H1 (cell line): Measurements from ENCODE around the gene CALHM2. TPM values are rescaled to one million over a fixed set of nuclear protein-coding genes. Genes with fewer than 3 reads are reported as not detected.

Experiments used
- CTCF ChIA-PET: fragments of 300-600 bp; sonication (Branson Sonifier 250); formaldehyde crosslinking; loops from one replicate; lab custom pipeline; 2021; ENCODE audit not compliant: partially characterized antibody; lab: Charles Lee
- POLR2A ChIA-PET: fragments of 300-600 bp; sonication (Branson Sonifier 250); formaldehyde crosslinking; loops from one replicate; lab custom pipeline; 2021; ENCODE audit warnings: inconsistent platforms; ENCODE audit not compliant: partially characterized antibody; lab: Charles Lee
- DNase-seq, 2 experiments: peaks; one replicate each; pipeline versions ENCODE4 v3.0.0 to v3.0.0-alpha.2; 2010 to 2022; ENCODE audit warnings: low spot score in 2 of 2, low read depth in 1 of 2, mixed read lengths in 1 of 2
- FAIRE-seq: peaks from 2 replicates; lab custom pipeline; 2011; peaks lifted over from hg19 to GRCh38; lab: Jason Lieb, UNC
- H2AFZ ChIP-seq: 2 replicates; pipeline ENCODE4 v1.8.1; 2012; ENCODE audit warnings: low read length, inconsistent platforms
- H2AK5ac ChIP-seq: 2 replicates; pipeline ENCODE4 v1.6.1; 2013; ENCODE audit warnings: low read depth, low read length
- H2BK120ac ChIP-seq: replicated peaks from 2 replicates; pipeline ENCODE3; 2013; ENCODE audit warnings: low read depth, low read length, inconsistent platforms
- H2BK12ac ChIP-seq: 2 replicates; pipeline ENCODE4 v1.6.1; 2013; ENCODE audit warnings: low read depth, low read length
- H2BK15ac ChIP-seq: 2 replicates; pipeline ENCODE4 v1.6.1; 2013; ENCODE audit warnings: low read length
- H2BK20ac ChIP-seq: 2 replicates; pipeline ENCODE4 v1.6.1; 2013; ENCODE audit warnings: low read length
- H2BK5ac ChIP-seq: 2 replicates; pipeline ENCODE4 v1.6.1; 2013; ENCODE audit warnings: low read depth, low read length
- H3K14ac ChIP-seq: 2 replicates; pipeline ENCODE4 v1.6.1; 2013; ENCODE audit warnings: inconsistent platforms; ENCODE audit not compliant: insufficient read length
- H3K18ac ChIP-seq: 2 replicates; pipeline ENCODE4 v1.6.1; 2013; ENCODE audit warnings: low read length; ENCODE audit errors: extremely low read depth
- H3K23ac ChIP-seq: 2 replicates; pipeline ENCODE4 v1.6.1; 2013; ENCODE audit warnings: inconsistent platforms; ENCODE audit not compliant: insufficient read length
- H3K23me2 ChIP-seq: 2 replicates; pipeline ENCODE4 v1.6.1; 2013; ENCODE audit warnings: low read depth, low read length
- H3K27ac ChIP-seq: 2 replicates; pipeline ENCODE4 v1.6.1; 2011; ENCODE audit warnings: low read depth, low read length, inconsistent platforms
- H3K27me3 ChIP-seq, 4 experiments: replicated peaks in 1 of 4; 1 replicate in 1 of 4; 2 replicates in 3 of 4; pipeline versions ENCODE4 v1.6.1 to v1.8.1; 2011 to 2013; ENCODE audit warnings: low read length in 3 of 4, mild to moderate bottlenecking in 3 of 4, inconsistent platforms in 2 of 4, mixed read lengths in 2 of 4, moderate library complexity in 1 of 4; ENCODE audit not compliant: control insufficient read depth in 3 of 4, insufficient read depth in 3 of 4; ENCODE audit errors: extremely low read depth in 1 of 4
- H3K36me3 ChIP-seq, 4 experiments: 2 replicates each; pipeline versions ENCODE4 v1.6.1 to v1.8.1; 2011 to 2013; ENCODE audit warnings: mild to moderate bottlenecking in 4 of 4, low read length in 3 of 4, moderate library complexity in 2 of 4, control low read depth in 1 of 4, inconsistent platforms in 1 of 4; ENCODE audit not compliant: insufficient read depth in 4 of 4, control insufficient read depth in 2 of 4
- H3K4ac ChIP-seq: replicated peaks from 2 replicates; pipeline ENCODE3; 2013; ENCODE audit warnings: low read length, low read depth, mixed read lengths, inconsistent platforms; ENCODE audit not compliant: insufficient read length
- H3K4me1 ChIP-seq, 4 experiments: replicated peaks in 1 of 4; 1 replicate in 1 of 4; 2 replicates in 3 of 4; pipeline versions ENCODE4 v1.6.1 to v1.8.1; 2011 to 2013; ENCODE audit warnings: low read length in 3 of 4, inconsistent platforms in 2 of 4, mixed read lengths in 1 of 4; ENCODE audit not compliant: insufficient read depth in 4 of 4, control insufficient read depth in 3 of 4
- H3K4me2 ChIP-seq, 2 experiments: 2 replicates each; pipeline versions ENCODE4 v1.6.1 to v1.8.1; 2011 to 2013; ENCODE audit warnings: low read depth in 2 of 2, low read length in 2 of 2, control low read depth in 1 of 2, inconsistent platforms in 1 of 2, mild to moderate bottlenecking in 1 of 2; ENCODE audit not compliant: insufficient read depth in 1 of 2
- H3K4me3 ChIP-seq, 4 experiments: fragments of 200-600, 300-600 bp in 1 of 4; sonication (generic), shearing (Covaris generic), sonication (Bioruptor Twin) in 1 of 4; 2 replicates each; pipeline versions ENCODE4 v1.5.1 to v1.8.1; 2011 to 2016; ENCODE audit warnings: low read length in 4 of 4, low read depth in 3 of 4, control low read depth in 2 of 4, inconsistent platforms in 2 of 4, mild to moderate bottlenecking in 2 of 4, mixed read lengths in 1 of 4, moderate library complexity in 1 of 4; ENCODE audit not compliant: insufficient read depth in 2 of 4; ENCODE audit errors: extremely low read depth in 1 of 4
- H3K56ac ChIP-seq: replicated peaks from 2 replicates; pipeline ENCODE3; 2013; ENCODE audit warnings: low read depth, mild to moderate bottlenecking, mixed read lengths, low read length, inconsistent platforms; ENCODE audit not compliant: insufficient read length
- H3K79me1 ChIP-seq: 2 replicates; pipeline ENCODE4 v1.6.1; 2013; ENCODE audit warnings: low read depth, low read length, control low read depth
- H3K79me2 ChIP-seq, 2 experiments: 2 replicates each; pipeline versions ENCODE4 v1.6.1 to v1.8.1; 2012 to 2013; ENCODE audit warnings: low read length in 2 of 2, mild to moderate bottlenecking in 2 of 2, inconsistent platforms in 1 of 2; ENCODE audit not compliant: insufficient read depth in 2 of 2, control insufficient read depth in 1 of 2
- H3K9ac ChIP-seq, 4 experiments: replicated peaks in 1 of 4; 1 replicate in 1 of 4; 2 replicates in 3 of 4; pipeline versions ENCODE4 v1.6.1 to v1.8.1; 2011 to 2013; ENCODE audit warnings: low read depth in 3 of 4, low read length in 3 of 4, control low read depth in 2 of 4, mild to moderate bottlenecking in 2 of 4, moderate library complexity in 2 of 4, inconsistent platforms in 1 of 4; ENCODE audit errors: extremely low read depth in 1 of 4
- H3K9me3 ChIP-seq, 2 experiments: 2 replicates each; pipeline versions ENCODE4 v1.6.1 to v1.8.1; 2012 to 2013; ENCODE audit warnings: mild to moderate bottlenecking in 2 of 2, moderate library complexity in 2 of 2, control low read depth in 1 of 2, inconsistent platforms in 1 of 2, low read depth in 1 of 2, low read length in 1 of 2, mixed read lengths in 1 of 2; ENCODE audit not compliant: insufficient read depth in 2 of 2
- H4K20me1 ChIP-seq, 2 experiments: replicated peaks in 1 of 2; 2 replicates each; pipeline versions ENCODE3 to v1.8.1; 2011 to 2013; ENCODE audit warnings: inconsistent platforms in 2 of 2, low read length in 2 of 2, mild to moderate bottlenecking in 1 of 2; ENCODE audit not compliant: insufficient read depth in 2 of 2, control insufficient read depth in 1 of 2
- H4K5ac ChIP-seq: 2 replicates; pipeline ENCODE4 v1.6.1; 2013; ENCODE audit warnings: low read length, low read depth, mixed read lengths, inconsistent platforms; ENCODE audit not compliant: insufficient read length
- H4K8ac ChIP-seq: 2 replicates; pipeline ENCODE4 v1.8.0; 2013; ENCODE audit warnings: mild to moderate bottlenecking, moderate library complexity, low read length, inconsistent platforms; ENCODE audit not compliant: insufficient read depth; ENCODE audit errors: extremely low read depth
- H4K91ac ChIP-seq: replicated peaks from 2 replicates; pipeline ENCODE3; 2013; ENCODE audit warnings: low read length, mixed read lengths, inconsistent platforms; ENCODE audit not compliant: insufficient read length
- CEBPB ChIP-seq: IDR thresholded peaks from 2 replicates; pipeline ENCODE4 v1.6.1; 2012; ENCODE audit warnings: low read depth, low read length
- EGR1 ChIP-seq: IDR thresholded peaks from 2 replicates; pipeline ENCODE4 v1.6.1; 2011; ENCODE audit warnings: low read depth, low read length, borderline replicate concordance
- HDAC2 ChIP-seq, 2 experiments: fragments of 300-600 bp in 1 of 2; sonication (generic) in 1 of 2; IDR thresholded peaks; 2 replicates each; pipeline ENCODE4 v1.6.1; 2011 to 2012; ENCODE audit warnings: low read depth in 2 of 2, low read length in 2 of 2, mild to moderate bottlenecking in 2 of 2, moderate library complexity in 2 of 2, borderline replicate concordance in 1 of 2, inconsistent platforms in 1 of 2
- KDM1A ChIP-seq: fragments of 200-600, 300-600 bp; sonication (generic); IDR thresholded peaks from 2 replicates; pipeline ENCODE4 v1.7.1; 2016; ENCODE audit warnings: mild to moderate bottlenecking, low read length, borderline replicate concordance
- MAFK ChIP-seq: IDR thresholded peaks from 2 replicates; pipeline ENCODE4 v1.6.1; 2012; ENCODE audit warnings: low read depth, mild to moderate bottlenecking, improper control_type of control experiment, low read length
- NANOG ChIP-seq: IDR thresholded peaks from 2 replicates; pipeline ENCODE4 v1.6.1; 2011; ENCODE audit warnings: low read length, low read depth, mild to moderate bottlenecking, inconsistent platforms; ENCODE audit not compliant: insufficient read depth, poor library complexity, severe bottlenecking
- NRF1 ChIP-seq: IDR thresholded peaks from 2 replicates; pipeline ENCODE4 v1.6.1; 2011; ENCODE audit warnings: mild to moderate bottlenecking, low read depth, low read length, improper control_type of control experiment
- RFX5 ChIP-seq: IDR thresholded peaks from 2 replicates; pipeline ENCODE4 v1.6.1; 2011; ENCODE audit warnings: low read depth, low read length, improper control_type of control experiment, borderline replicate concordance
- SAP30 ChIP-seq: fragments of 300-600 bp; sonication (generic); IDR thresholded peaks from 2 replicates; pipeline ENCODE4 v1.7.1; 2012; ENCODE audit warnings: low read length, moderate library complexity, mild to moderate bottlenecking, inconsistent platforms; ENCODE audit not compliant: insufficient read depth, insufficient replicate concordance
- TBP ChIP-seq: IDR thresholded peaks from 2 replicates; pipeline ENCODE4 v1.6.1; 2011; ENCODE audit warnings: low read depth, low read length, improper control_type of control experiment
- TCF12 ChIP-seq: IDR thresholded peaks from 2 replicates; pipeline ENCODE4 v1.6.1; 2011; ENCODE audit warnings: low read depth, mild to moderate bottlenecking, low read length
- TEAD4 ChIP-seq: IDR thresholded peaks from 2 replicates; pipeline ENCODE4 v1.6.1; 2012; ENCODE audit warnings: low read depth, low read length, inconsistent platforms, mixed read lengths
- WGBS, 2 experiments: shearing (Covaris generic) in 1 of 2; methylation state at CpG; one replicate each; pipeline versions ENCODE4 v1.1.6 to v1.1.7; 2013 to 2015; ENCODE audit warnings: low lambda C conversion rate in 2 of 2, mixed read lengths in 2 of 2, inconsistent platforms in 1 of 2, low coverage in 1 of 2, missing lambda C conversion rate in 1 of 2; ENCODE audit not compliant: insufficient replicate concordance in 2 of 2, insufficient coverage in 1 of 2, insufficient read length in 1 of 2; ENCODE audit errors: extremely low coverage in 1 of 2, missing lambda C conversion rate in 1 of 2; 5-methylcytosine and 5-hydroxymethylcytosine counted together
- polyA plus RNA-seq, 7 experiments: library from polyadenylated mRNA; depleted of rRNA in 3 of 7; stranded (reverse) in 5 of 7; unstranded in 2 of 7; fragments of >200 nt in 5 of 7; fragments of 200-250 nt in 2 of 7; gene quantifications; 1 replicate in 5 of 7; 2 replicates in 1 of 7; 4 replicates in 1 of 7; pipeline versions ENCODE4 v1.2.1 to v1.2.3, GENCODE V29; 2011 to 2013; ENCODE audit warnings: missing spikeins in 2 of 7, mixed read lengths in 2 of 7
- total RNA-seq: library from RNA; stranded (reverse); fragmentation: NEBNext Ultra II Directional; extraction: Animal tissue kit (Norgen Biotek cat#: 25700); gene quantifications from 2 replicates; pipeline ENCODE4 v1.2.1, GENCODE V29; 2021

Gene CALHM2
- total and polyA plus RNA-seq, 2 of the 8 experiments (the other 6 are each of a cell fraction or from before 2014, with no cell fraction given) = 1.2 to 2.4 TPM

GRCh38 chr10:103450201-103450695 lies 1.9 kb downstream of the CALHM2 start:
- H2BK120ac ChIP-seq = no peak overlapping the region
- peaks cover 3 to 23% (median 15%) of the 10 kb centered on the region in 4 experiments; a peak in 6 of 8 replicates for H3K36me3 ChIP-seq
- H3K4me3 ChIP-seq = no peak overlapping the region
- H3K56ac ChIP-seq = no peak overlapping the region
- peaks cover 0 to 15% (median 4%) of the 10 kb centered on the region in 4 experiments; a peak in 5 of 7 replicates for H3K4me1 ChIP-seq
- ChIA-PET CTCF (interaction anchor here (1.7 to 5.0 kb wide), 4 partner anchors 26 to 35 kb away, joined by 5 to 30 read pairs (median 17); no protein-coding TSS in a partner anchor), POLR2A (interaction anchor here (1.3 to 3.2 kb wide), 2 partner anchors 11 to 26 kb away, joined by 5 to 12 read pairs; no protein-coding TSS in a partner anchor)
- H3K9me3 ChIP-seq = no peaks in the 10 kb centered on the region
- no peak overlapping the region for H3K18ac ChIP-seq
- no peak overlapping the region for H4K91ac ChIP-seq
- WGBS, 2 experiments = 85% methylated on average over 12 of the region's 12 CpGs; no CpG with 5 or more reads in 1 of the 2 experiments
- no peak overlapping the region for H2AFZ ChIP-seq
- H2BK15ac ChIP-seq = no peak overlapping the region
- no peak overlapping the region for H3K23ac ChIP-seq
- H2BK12ac ChIP-seq = no peak overlapping the region
- no peak overlapping the region for H3K27ac ChIP-seq
- H2BK5ac ChIP-seq = no peak overlapping the region
- H3K14ac ChIP-seq = no peak overlapping the region
- FAIRE-seq = no peak
- H3K23me2 ChIP-seq = peaks cover 3% of the 10 kb centered on the region; the same call in 1 of the 2 replicates
- H3K9ac ChIP-seq = no peak overlapping the region
- no peak overlapping the region for H3K4me2 ChIP-seq
- H2AK5ac ChIP-seq = no peak overlapping the region
- H2BK20ac ChIP-seq = no peak overlapping the region
- H3K4ac ChIP-seq = no peak overlapping the region
- H3K27me3 ChIP-seq = no peaks in the 10 kb centered on the region; a peak in 2 of 7 replicates
- no peaks in the 10 kb centered on the region; the same call in 1 of the 2 replicates for H3K79me1 ChIP-seq
- no peaks in the 10 kb centered on the region for H3K79me2 ChIP-seq
- peaks cover 3 to 5% of the 10 kb centered on the region in 2 experiments for H4K20me1 ChIP-seq
- TF ChIP-seq MAFK (no peak), EGR1 (no peak), CEBPB (no peak), TBP (no peak), KDM1A (no peak), RFX5 (no peak), HDAC2 (IDR thresholded peaks at IDR 0.05; ENCODE audit: borderline replicate concordance in 1 of 2, low read depth in 2 of 2, low read length in 2 of 2) (no peak), SAP30 (no peak), TEAD4 (no peak), NANOG (no peak), NRF1 (no peak), TCF12 (no peak)
- no peak for DNase-seq
- H4K8ac ChIP-seq = no peak overlapping the region
- no peak overlapping the region for H4K5ac ChIP-seq
